Activated CD8-positive, alpha-beta memory T cell treated with anti-CD3 and anti-CD28 coated beads for 48 hours (primary cell): Measurements from ENCODE around the gene PAK2.
"Not testable (repeated sequence)": the region's sequence is repeated elsewhere in the genome, so short reads cannot be mapped to it uniquely, and the experiment has no call there.

ENCODE experiments used
- DNase-seq, 3 experiments: peaks; one replicate each; pipeline ENCODE4 v3.0.0-alpha.2; 2020; ENCODE audit warnings: low read depth in 2 of 3, low spot score in 2 of 3

The PAK2 gene

DNA sequence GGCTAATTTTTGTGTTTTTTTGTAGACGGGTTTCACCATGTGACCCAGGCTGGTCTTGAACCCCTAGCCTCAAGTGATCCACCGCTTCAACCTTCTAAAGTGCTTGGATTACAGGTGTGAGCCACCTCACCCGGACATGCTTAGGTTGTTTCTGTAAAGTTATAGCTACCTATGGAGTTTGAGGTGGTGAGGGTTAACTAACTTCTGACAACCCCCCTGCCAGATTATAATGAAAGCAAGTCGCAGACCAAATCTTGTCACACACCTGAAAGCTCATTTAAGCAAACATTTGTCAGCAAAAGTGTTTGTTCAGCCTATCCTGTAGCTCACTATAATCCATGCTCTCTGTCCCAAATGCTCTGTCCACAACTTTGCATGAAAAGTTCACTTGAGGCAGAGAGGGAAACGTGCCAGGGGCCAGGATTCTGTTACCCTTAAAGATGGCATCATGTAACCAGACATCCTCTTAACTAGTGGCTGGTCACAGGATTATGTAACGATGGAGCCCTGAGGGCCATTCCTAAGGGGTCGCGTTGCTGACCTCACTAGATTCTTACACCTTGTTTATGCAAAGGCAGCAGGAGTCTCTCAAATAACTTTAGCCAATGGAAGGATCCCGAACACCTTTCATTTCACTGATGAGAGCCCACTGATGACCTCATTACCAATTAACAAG, 103.9 kb downstream of the PAK2 start:
- no peak for DNase-seq

DNA sequence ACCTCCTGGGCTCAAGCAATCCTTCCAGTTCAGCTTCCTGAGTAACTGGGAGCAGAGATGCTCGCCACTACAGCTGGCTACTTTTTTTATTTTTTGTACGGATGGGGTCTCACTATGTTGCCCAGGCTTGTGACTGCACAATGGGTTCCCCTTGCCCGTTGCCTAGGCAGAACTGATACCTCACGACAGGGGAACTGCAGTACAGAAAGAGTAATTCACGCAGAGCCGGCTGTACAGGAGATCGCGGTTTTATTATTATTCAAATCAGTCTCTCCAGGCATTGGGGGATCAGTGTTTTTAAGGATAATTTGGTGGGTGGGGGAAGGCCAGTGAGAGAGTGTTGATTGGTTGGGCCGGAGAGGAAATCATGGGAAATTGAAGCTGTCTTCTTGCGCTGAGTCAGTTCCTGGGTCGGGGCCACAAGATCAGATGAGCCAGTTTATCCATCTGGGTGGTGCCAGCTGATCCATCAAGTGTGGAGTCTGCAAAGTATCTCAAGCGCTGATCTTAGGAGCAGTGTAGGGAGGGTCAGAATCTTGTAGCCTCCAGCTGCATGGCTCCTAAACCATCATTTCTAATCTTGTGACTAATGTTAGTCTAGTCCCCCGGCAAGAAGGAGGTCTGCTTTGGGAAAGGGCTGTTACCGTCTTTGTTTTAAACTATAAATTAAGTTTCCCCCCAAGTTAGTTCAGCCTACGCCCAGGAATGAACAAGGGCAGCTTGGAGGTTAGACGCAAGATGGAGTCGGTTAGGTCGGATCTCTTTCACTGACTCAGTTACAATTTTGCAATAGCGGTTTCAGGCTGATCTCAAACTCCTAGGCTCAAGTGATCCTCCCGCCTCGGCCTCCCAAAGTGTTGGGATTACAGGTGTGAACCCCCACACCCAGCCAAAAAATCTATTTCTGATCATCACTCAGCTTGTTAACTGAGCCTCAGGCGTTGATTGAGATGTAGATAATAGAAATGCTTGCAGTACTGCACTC, 104.9 kb downstream of the PAK2 start:
- not testable (repeated sequence) for DNase-seq

DNA sequence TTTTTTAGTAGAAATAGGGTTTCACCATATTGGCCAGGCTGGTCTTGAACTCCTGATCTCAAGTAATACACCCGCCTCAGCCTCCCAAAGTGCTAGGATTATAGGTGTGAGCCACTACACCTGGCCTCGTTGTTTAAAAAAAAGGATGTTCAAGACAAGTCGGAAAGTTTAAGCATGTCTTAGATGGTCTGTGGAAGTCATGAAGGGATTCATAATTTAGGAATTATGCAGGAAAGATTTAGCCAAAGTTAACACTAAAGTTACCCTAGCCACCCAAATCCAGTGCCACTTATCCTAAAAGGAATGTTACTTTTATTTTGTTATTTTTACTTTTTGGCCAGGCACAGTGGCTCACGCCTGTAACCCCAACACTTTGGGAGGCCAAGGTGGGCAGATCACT, 108.7 kb downstream of the PAK2 start:
- not testable (repeated sequence) for DNase-seq

DNA sequence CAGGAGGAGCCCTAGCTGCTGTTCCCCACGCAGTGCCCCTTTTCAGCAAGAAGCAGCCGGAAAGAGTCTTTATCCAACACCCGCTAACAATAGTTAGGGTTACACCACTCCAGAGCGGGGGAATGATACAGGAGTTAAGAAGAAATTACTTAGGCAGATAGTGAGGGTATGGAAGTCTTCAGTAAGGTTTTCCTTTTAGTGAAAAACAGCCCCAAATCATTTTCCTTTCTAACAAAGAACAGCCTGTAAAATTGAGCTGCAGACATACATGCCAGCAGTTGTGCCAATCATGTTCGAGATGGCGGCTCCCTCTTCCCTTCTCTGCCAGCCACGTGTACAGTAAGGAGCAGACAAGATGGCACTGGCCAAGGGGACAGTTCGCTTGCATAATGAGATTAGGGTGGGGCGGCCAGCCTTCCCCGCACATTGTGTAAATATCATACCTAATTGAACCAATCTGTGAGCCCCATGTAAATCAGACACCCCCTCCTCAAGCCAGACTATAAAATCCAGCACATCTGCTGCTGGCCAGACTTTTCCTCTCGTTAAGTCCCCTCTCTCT, 109.6 kb downstream of the PAK2 start:
- no peak for DNase-seq

DNA sequence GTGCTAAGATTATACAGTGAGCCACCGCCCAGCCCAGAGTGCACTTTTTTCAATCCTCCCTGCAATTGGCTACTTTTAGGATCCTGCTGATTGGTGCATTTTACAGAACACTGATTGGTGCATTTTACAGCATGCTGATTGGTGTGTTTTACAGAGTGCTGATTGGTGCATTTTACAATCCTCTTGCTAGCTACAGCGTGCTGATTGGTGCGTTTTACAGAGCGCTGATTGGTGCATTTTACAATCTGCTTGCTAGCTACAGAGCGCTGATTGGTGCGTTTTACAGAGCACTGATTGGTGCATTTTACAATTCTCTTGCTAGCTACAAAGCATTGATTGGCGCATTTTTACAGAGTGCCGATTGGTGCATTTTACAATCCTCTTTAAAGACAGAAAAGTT, 123.3 kb downstream of the PAK2 start:
- not testable (repeated sequence) for DNase-seq

DNA sequence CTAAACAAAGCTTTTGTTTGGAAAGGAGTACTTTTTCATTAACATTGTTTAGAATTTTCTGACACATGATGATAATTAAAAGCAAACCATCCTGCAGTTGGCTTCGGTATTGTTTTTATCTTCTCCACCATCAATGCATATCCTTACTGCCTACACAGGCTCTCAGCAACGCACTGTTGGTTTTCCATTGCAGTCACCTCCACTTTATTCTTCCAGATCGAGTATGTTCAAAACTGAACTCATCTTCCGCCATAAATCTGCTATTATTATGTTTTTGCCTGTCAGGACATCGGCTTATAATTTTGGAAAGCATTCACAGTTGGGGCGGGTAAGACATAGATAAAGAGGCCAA, 127.5 kb downstream of the PAK2 start:
- DNase-seq: no peak

DNA sequence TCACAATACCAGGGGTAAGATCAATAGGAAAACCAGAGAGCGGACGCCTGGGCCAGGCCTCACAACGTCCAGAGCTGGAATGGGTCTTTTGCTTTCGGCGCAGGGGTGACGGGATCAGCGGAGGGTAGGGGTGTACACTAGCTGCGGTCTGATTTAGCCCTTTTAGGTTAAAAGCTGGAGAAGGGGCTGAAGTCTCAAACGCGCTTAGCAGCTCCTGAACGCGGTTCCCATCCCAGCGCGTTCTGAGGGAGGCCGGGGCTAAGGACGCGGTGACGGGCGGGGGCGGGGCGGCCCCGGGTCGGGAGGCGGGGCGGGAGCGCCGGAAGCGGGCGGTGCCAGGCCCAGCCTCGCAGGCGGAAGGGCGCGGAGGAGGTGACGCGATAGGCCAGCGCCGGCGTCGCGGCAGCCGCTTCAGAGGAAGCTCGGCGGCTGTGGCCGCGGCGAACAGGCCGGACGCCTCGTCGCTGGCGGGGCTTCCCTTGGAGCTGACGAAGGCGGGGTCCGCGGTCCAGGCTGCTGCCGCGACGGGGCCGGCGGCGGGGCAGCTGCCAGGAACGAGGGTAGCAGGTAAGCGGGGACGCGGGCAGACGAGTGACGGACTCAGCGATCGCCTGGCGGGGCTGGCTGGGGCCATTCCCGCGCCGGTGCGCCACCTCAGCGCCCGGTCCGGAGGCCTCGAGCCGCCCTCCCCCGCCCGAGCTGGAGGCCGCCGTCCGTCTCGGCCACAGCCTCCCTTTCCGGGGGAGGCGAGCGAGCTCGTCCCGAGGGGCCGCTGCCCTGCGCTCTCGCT, 128.0 kb downstream of the PAK2 start, which contains the start of gene SENP5:
Gene SENP5, plus strand, starts transcription at position 414 of the 790 bp plus-strand sequence. CDS start 17,262 bp downstream, outside the sequence.
- DNase-seq: peak; percentile 64 to 83 (median 68)

DNA sequence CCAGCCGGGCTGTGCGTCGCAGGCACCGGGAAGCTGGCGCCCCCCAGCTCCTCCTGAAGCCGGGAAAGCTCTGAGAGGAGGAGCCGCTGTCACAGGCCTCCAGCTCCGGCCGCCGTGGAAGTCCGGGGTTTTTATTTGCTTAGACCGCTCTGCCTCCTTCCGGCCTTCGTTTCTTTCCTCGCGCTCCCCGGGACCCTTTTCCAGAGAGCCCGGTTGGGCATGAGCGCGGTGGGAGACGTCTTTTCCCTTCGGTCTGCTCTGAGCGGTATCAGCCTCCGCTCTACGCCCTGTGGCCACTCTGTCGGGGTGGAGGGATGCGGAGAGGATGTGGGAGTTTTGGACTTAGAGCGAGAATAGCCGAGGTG, 128.6 kb downstream of the PAK2 start:
- DNase-seq: no peak

DNA sequence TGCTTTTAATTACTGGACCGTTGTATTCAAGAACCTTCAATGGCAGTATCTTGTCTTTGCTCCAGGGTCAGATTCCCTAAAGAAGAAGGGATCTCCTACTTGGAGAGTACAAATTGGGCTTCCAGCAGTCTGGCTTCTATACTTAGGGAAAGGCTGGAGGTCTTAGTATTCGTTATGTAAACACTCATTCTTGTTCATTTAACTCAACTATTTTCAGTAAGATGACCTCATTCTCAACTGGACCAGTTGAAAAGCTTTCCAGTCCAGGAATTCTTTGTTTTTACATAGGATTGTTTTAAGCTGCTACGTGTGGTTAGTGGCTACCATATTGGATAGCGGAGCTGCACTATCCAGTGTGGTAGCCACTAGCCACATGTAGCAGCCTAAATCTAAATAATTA, 132.7 kb downstream of the PAK2 start:
- DNase-seq: no peak

DNA sequence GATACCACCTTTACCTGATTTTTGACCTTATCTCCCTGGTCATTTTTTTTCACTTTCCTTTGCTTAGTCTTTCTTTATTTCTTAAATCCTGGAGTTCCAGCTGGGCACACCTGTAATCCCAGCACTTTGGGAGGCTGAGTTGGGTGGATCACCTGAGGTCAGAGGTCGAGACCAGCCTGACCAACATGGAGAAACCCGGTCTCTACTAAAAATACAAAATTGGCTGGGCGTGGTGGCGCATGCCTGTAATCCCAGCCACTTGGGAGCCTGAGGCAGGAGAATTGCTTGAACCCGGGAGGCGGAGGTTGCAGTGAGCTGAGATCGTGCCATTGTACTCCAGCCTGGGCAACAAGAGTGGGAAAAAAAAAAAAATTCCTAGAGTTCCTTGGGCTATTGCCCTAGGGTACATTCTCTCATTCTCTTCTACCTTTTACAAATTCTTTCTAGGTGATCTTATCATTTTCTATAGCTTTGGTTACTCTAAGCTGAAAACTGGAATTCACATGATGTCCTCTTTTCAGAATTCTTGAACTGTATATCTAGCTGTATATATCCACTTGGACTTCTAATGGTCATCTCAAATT, 134.9 kb downstream of the PAK2 start:
- DNase-seq: not testable (repeated sequence)

DNA sequence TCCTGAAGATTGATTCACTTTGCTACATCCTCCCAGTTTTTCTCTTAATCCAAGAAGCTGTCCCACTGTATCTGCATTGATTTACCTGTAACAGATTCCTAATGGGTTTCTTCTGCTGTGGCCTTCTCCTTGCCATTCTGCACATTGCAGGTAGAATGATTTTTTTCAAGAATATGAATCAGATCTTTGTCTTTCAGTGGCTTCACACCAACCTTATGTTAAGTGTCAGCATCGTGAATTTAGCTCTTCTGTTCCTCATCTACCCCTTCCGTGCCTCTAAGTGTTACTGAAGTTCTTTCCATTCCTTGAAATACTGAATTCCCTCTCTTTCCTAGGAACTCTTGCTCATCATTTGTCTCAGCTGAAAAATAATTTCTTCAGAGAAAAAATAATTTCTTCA, 135.6 kb downstream of the PAK2 start:
- DNase-seq: no peak
